Neural progenitor cell (in vitro differentiated cells): ENCODE data around the gene NDUFS6. TPM values are rescaled to one million over a fixed set of nuclear protein-coding genes. Genes with fewer than 3 reads are reported as not detected.
A peak's percentile ranks its signal among the peaks of the same experiment; 100 is the strongest.

ENCODE experiments used
- DNase-seq: peaks from one replicate; pipeline ENCODE4 v3.0.0-alpha.2; 2016; ENCODE audit warnings: low spot score
- H2AFZ ChIP-seq: fragments of 200-600 bp; sonication (generic); replicated peaks from 2 replicates; pipeline ENCODE4 v1.6.1; 2016; ENCODE audit warnings: antibody characterized with exemption
- H3F3A ChIP-seq: fragments of 200-600 bp; sonication (generic); 2 replicates; pipeline ENCODE4 v1.6.1; 2016; ENCODE audit warnings: antibody characterized with exemption, low read depth
- H3K27ac ChIP-seq: fragments of 200-600 bp; sonication (generic); 2 replicates; pipeline ENCODE4 v1.5.1; 2016; ENCODE audit warnings: mild to moderate bottlenecking
- H3K27me3 ChIP-seq: fragments of 200-600 bp; sonication (generic); 2 replicates; pipeline ENCODE4 v1.6.1; 2016; ENCODE audit warnings: mild to moderate bottlenecking, moderate library complexity
- H3K36me3 ChIP-seq: fragments of 200-600 bp; sonication (generic); 2 replicates; pipeline ENCODE4 v1.5.1; 2016
- H3K4me1 ChIP-seq: fragments of 200-600 bp; sonication (generic); 2 replicates; pipeline ENCODE4 v1.6.1; 2016; ENCODE audit warnings: mixed run types
- H3K4me2 ChIP-seq: fragments of 200-600 bp; sonication (generic); 2 replicates; pipeline ENCODE4 v1.6.1; 2016
- H3K4me3 ChIP-seq: fragments of 200-600 bp; sonication (generic); 2 replicates; pipeline ENCODE4 v1.5.1; 2016
- H3K79me2 ChIP-seq: fragments of 200-600 bp; sonication (generic); 2 replicates; pipeline ENCODE4 v1.6.1; 2016; ENCODE audit warnings: low read depth
- H3K9ac ChIP-seq: fragments of 200-600 bp; sonication (generic); 2 replicates; pipeline ENCODE4 v1.6.1; 2016
- H3K9me3 ChIP-seq: fragments of 200-600 bp; sonication (generic); 2 replicates; pipeline ENCODE4 v1.5.1; 2016; ENCODE audit warnings: low read depth
- H4K20me1 ChIP-seq: fragments of 200-600 bp; sonication (generic); 2 replicates; pipeline ENCODE4 v1.6.1; 2016; ENCODE audit warnings: low read depth
- H3K27ac Mint-ChIP-seq: 3 replicates; pipeline ENCODE4 v1.8.0; 2021; ENCODE audit warnings: mixed read lengths
- H3K27me3 Mint-ChIP-seq: 2 replicates; pipeline ENCODE4 v1.8.0; 2022; ENCODE audit warnings: low read depth, mild to moderate bottlenecking, inconsistent platforms, moderate library complexity, mixed read lengths; ENCODE audit not compliant: insufficient read depth
- H3K36me3 Mint-ChIP-seq: 3 replicates; pipeline ENCODE4 v1.8.0; 2021; ENCODE audit warnings: mixed read lengths
- H3K4me1 Mint-ChIP-seq: 3 replicates; pipeline ENCODE4 v1.8.0; 2021; ENCODE audit warnings: mixed read lengths
- H3K4me3 Mint-ChIP-seq: 3 replicates; pipeline ENCODE4 v1.8.0; 2021; ENCODE audit warnings: mild to moderate bottlenecking, moderate library complexity, mixed read lengths
- H3K9me3 Mint-ChIP-seq: 3 replicates; pipeline ENCODE4 v1.8.0; 2020; ENCODE audit warnings: mixed read lengths
- CTCF ChIP-seq: fragments of 200-600 bp; sonication (generic); IDR thresholded peaks from 2 replicates; pipeline ENCODE4 v1.5.1; 2017; ENCODE audit warnings: antibody characterized with exemption, mild to moderate bottlenecking
- EZH2 ChIP-seq: fragments of 200-600 bp; sonication (generic); IDR thresholded peaks from 2 replicates; pipeline ENCODE4 v1.6.1; 2017; ENCODE audit warnings: antibody characterized with exemption, mild to moderate bottlenecking, moderate library complexity
- EZH2phosphoT487 ChIP-seq: fragments of 200-600 bp; sonication (generic); IDR thresholded peaks from 2 replicates; pipeline ENCODE4 v1.6.1; 2017; ENCODE audit warnings: antibody characterized with exemption
- total RNA-seq: library from RNA; depleted of rRNA; stranded (reverse); fragments of >200 nt; gene quantifications from 2 replicates; pipeline ENCODE4 v1.2.3, GENCODE V29; 2015; ENCODE audit warnings: low replicate concordance

The NDUFS6 gene
- total RNA-seq, 1 donor from 2014 or later = 54.2 TPM

GRCh38 chr5:1781107-1781506 is 20.1 kb upstream of the NDUFS6 start:
- Mint-ChIP-seq H3K4me1 (peaks cover 17% of the 10 kb centered on the region), H3K27me3 (no peaks in the 10 kb centered on the region), H3K9me3 (no peaks in the 10 kb centered on the region)

GRCh38 chr5:1781726-1782384 is 19.4 kb upstream of the NDUFS6 start:
- Histone ChIP-seq H3K27me3 (no peaks in the 10 kb centered on the region), H3K36me3 (no peaks in the 10 kb centered on the region), H2AFZ (no peak overlapping the region), H3K9ac (no peak overlapping the region), H3K4me2 (no peak overlapping the region), H3K4me3 (no peak overlapping the region), H3K9me3 (no peaks in the 10 kb centered on the region), H3F3A (no peaks in the 10 kb centered on the region), H3K79me2 (no peaks in the 10 kb centered on the region), H3K4me1 (peaks cover 4% of the 10 kb centered on the region), H4K20me1 (no peaks in the 10 kb centered on the region), H3K27ac (no peak overlapping the region)
- DNase-seq = no peak
- H3K36me3 Mint-ChIP-seq = no peaks in the 10 kb centered on the region
- H3K27me3 Mint-ChIP-seq = no peaks in the 10 kb centered on the region
- peaks cover 17% of the 10 kb centered on the region for H3K4me1 Mint-ChIP-seq
- TF ChIP-seq EZH2 (no peak), EZH2phosphoT487 (no peak), CTCF (no peak)
- peak overlapping the region; percentile 64 for H3K27ac Mint-ChIP-seq
- no peaks in the 10 kb centered on the region for H3K9me3 Mint-ChIP-seq
- no peak overlapping the region for H3K4me3 Mint-ChIP-seq

More at GRCh38 chr5:1781107-1781506, 20.1 kb upstream of the NDUFS6 start:
- Histone ChIP-seq H2AFZ (no peak overlapping the region), H3K27ac (no peak overlapping the region), H3K27me3 (no peaks in the 10 kb centered on the region), H3K4me1 (peaks cover 4% of the 10 kb centered on the region), H3K36me3 (no peaks in the 10 kb centered on the region), H3K79me2 (no peaks in the 10 kb centered on the region), H3K9ac (no peak overlapping the region), H3K4me3 (no peak overlapping the region), H3K9me3 (no peaks in the 10 kb centered on the region), H4K20me1 (no peaks in the 10 kb centered on the region), H3K4me2 (no peak overlapping the region), H3F3A (no peaks in the 10 kb centered on the region)
- TF ChIP-seq EZH2 = no peak
- TF ChIP-seq EZH2phosphoT487 = no peak
- TF ChIP-seq CTCF = no peak
- DNase-seq = no peak
- Mint-ChIP-seq H3K36me3 (no peaks in the 10 kb centered on the region), H3K4me3 (no peak overlapping the region), H3K27ac (peak overlapping the region; percentile 72)

- Mint-ChIP-seq H3K4me3 (no peak overlapping the region), H3K36me3 (no peaks in the 10 kb centered on the region), H3K4me1 (peaks cover 17% of the 10 kb centered on the region), H3K27ac (peak overlapping the region; percentile 67), H3K27me3 (no peaks in the 10 kb centered on the region), H3K9me3 (no peaks in the 10 kb centered on the region)
- no peak for DNase-seq
- H3K27ac ChIP-seq = no peak overlapping the region
- TF ChIP-seq EZH2phosphoT487 = no peak
- no peak for TF ChIP-seq CTCF
- TF ChIP-seq EZH2 = no peak
- H3K79me2 ChIP-seq = no peaks in the 10 kb centered on the region
- H2AFZ ChIP-seq = no peak overlapping the region
- no peak overlapping the region for H3K9ac ChIP-seq
- H3K4me2 ChIP-seq = no peak overlapping the region
- no peaks in the 10 kb centered on the region for H3F3A ChIP-seq
- no peaks in the 10 kb centered on the region for H3K27me3 ChIP-seq
- no peaks in the 10 kb centered on the region for H3K36me3 ChIP-seq
- no peaks in the 10 kb centered on the region for H4K20me1 ChIP-seq
- peaks cover 4% of the 10 kb centered on the region for H3K4me1 ChIP-seq
- H3K4me3 ChIP-seq = no peak overlapping the region
- H3K9me3 ChIP-seq = no peaks in the 10 kb centered on the region
Observed at GRCh38 chr5:1782385-1783215, 18.6 kb upstream of the NDUFS6 start.
